ENCODE data around the gene BCAP31. TPM values are rescaled to one million over a fixed set of nuclear protein-coding genes. Genes with fewer than 3 reads are reported as not detected.
"Not testable (repeated sequence)": the region's sequence is repeated elsewhere in the genome, so short reads cannot be mapped to it uniquely, and the experiment has no call there.

The BCAP31 gene
- polyA plus RNA-seq, 3 donors, result 151 to 640 (median 216) TPM

DNA sequence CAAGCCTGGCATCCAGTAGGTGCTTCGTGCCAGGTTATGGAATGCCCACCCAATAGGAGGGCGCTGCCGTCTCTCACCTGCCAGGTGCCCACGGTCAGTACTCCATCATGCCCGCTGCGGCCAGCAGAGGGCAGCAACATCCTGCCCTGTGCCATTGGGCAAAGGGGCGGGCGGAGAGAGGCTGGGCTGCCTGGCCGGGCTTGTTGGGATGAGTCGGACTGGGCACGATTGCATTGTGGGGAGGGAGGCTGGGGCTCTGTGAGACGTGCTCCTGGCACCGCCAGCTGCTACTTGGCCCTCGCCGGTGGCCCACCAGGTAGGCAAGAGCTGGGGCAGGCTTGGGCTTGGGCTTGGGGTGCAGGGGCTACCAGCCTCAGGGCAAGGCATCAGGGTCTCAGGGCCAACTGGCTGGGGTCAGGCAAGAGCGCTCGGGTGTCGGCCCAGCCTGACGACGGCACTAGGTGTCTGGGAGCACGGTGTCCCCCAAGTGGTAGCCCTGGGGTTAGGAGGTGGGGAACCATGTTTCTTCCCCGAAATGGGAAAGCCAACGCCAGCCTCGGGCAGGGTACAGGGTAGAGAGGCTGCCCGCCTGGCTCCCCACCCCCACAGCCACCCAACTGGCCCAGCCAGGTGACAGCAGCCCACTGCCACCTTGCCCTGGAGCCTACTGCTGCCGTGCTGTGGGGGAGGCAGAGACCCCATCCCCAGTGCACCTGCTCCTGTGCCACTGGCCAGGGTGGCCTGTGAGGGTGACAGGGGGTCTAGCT, 40.0 kb upstream of the BCAP31 start, which contains the start of gene PLXNB3:
TSS of gene PLXNB3 (plus strand) at position 261 of the 767 bp plus-strand sequence. CDS start 1,287 bp downstream, outside the sequence.
- H3K27ac ChIP-seq (ENCODE audit: low read depth, low read length), result no peak within 1 kb of the TSS
- 13 to 38% (median 27%) methylated on average over 18 to 26 of the region's 26 CpGs for WGBS, 3 donors

DNA sequence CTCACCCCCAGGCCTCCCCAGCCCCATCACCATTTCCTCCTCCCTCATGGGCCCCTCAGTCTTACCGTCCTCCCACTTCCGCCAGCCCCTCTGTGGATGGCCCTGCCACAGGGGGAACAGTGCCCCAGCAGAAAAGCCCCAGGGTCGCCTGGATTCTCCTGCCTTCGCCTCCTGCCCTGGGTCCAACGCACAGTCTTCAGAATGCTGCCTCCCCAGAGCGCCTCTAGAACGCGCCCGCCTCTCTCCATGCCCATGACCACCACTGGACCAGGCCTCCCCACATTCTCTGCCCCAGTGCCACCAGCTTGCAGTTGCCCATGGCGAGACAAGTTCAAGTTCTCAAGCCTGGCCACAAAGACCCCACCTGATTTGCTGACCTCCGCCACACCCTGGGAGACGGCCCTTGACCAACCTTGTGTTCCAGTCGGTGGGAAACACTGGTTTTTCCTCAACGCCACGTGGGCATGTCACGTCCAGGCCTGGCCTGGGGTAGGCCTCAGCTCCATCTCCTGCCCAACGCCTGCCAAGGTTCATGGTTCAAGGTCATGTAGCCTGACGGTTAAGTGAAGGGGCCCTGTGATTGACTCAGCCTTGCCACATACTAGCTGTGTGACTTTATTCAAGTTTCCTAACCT, 39.2 kb upstream of the BCAP31 start:
- 62 to 84% (median 80%) methylated on average over 14 to 16 of the region's 18 CpGs for WGBS, 3 donors
- H3K27ac ChIP-seq (ENCODE audit: low read depth, low read length), result no peak overlapping the region

DNA sequence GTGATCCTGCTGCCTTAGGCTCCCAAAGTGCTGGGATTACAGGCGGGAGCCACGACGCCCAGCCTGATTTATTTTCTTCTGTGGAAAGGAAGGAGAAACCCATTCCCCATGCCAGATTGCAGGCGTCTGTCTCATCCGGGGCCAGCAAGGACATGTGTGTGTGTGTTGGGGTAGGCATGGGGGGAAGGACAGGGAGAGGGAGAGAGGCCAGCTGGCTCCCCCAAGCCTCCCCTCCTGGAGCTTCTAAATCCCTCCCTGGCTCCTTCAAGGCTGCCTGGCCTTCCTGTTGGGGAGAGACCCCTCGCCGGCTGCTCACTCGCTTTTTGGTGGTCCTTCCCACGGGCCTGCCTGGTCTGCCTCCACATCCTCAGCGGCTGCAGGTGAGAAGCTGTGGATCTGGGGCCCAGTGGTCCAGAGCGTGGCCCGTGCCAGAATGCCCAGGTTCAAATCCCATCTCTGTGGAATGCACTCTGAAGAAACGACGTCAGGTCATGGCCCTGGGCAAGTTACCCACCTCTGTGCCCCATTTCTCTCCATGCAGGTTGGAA, 38.5 kb upstream of the BCAP31 start:
- 87 to 94% (median 91%) methylated on average over 13 to 14 of the region's 14 CpGs for WGBS, 3 donors

DNA sequence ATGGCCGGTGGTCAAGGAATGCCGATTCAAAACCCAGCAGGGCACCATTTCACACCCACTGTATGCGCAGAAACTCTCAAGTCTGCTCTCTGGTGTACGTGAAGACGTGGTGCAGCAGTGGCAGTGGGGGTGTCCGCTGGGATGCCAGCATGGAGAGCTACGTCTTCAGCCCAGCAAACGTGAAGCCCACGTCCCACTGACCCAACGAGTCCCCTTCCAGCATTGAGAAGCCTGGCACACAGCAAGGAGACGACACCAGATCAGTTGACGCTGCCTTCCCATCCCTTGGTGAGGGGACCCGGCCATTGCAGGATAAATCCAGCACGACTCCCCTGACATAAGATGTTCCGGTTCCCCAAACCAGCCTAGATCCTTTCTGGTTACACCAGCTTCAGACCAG, 37.7 kb upstream of the BCAP31 start:
- 81 to 89% (median 83%) methylated on average over 15 of the region's 15 CpGs for WGBS, 3 donors
- no peak overlapping the region for H3K27ac ChIP-seq (ENCODE audit: low read depth, low read length)

More for the DNA sequence above, 38.5 kb upstream of the BCAP31 start:
- no peak overlapping the region for H3K27ac ChIP-seq (ENCODE audit: low read depth, low read length)

DNA sequence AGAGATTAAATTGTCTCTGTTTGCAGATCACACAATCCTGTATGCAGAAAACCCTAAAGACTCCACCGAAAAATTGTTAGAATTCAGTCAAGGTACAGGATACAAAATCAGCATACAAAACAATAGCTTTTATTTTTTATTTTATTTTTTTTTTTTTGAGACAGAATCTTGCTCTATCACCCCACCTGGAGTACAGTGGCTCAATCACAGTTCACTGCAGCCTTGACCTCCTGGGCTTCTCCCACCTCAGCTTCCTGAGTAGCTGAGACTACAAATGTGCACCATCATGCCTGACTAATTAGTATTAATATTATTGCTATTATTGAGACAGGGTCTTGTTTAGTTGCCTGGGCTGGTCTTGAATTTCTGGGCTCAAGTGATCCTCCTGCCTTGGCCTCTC, 30.9 kb upstream of the BCAP31 start:
- 67 to 100% (median 81%) methylated on average over 1 of the region's 1 CpG for WGBS, 3 donors
- H3K27ac ChIP-seq (ENCODE audit: low read depth, low read length), result no peak overlapping the region

DNA sequence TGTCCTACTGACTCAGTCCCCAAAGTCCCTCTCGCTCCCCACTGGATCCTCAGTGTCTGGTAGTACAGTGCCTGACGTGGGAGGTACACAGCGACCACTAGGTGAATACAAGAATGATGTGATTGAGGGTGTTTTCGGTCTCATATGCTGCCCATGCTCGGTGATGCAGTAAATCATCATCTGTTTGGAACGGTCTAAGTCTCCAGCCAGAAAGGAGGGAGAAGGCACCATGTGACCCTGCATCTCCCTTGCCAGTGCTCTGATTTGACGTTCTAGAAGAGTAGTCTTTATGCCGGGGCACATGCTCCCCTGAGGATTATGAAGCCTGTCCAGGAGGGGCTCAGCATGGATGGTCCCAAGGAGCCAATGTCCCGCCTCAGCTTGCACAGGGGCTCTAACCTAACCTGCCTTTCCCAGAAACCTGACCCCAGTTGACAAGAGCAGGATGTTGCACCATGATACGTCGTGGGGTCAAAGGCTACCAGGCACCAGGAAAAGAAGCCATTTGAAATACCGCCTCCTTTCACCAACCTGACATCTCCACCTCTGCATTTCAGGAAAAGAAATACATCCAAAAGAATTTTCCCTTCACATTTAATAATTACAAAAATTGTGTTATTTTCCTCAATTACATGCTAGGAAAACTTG, 26.1 kb upstream of the BCAP31 start:
- 73 to 77% (median 76%) methylated on average over 11 to 12 of the region's 12 CpGs for WGBS, 3 donors

DNA sequence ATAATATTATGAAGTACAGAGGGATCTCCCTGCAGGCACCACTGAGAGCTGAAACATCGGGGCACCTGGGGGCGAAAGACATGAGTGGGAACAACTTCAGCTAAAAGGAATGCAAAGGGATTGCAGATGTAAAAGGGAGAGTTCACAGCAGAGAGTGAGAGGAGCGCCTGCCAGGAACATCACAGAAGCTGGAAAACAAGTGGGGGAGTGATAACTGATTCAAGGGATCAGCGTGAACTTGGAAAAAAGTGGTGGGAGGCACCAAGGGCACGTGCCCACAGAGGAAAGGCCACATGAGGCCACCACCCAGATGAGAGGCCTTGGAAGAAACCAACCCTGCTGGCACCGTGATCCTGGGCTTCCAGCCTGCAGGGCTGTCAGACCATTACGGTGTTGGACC, 24.8 kb upstream of the BCAP31 start:
- WGBS, 3 donors, result 75 to 87% (median 84%) methylated on average over 3 to 7 of the region's 7 CpGs

More for the DNA sequence above, 26.1 kb upstream of the BCAP31 start:
- no peak overlapping the region for H3K27ac ChIP-seq (ENCODE audit: low read depth, low read length)

DNA sequence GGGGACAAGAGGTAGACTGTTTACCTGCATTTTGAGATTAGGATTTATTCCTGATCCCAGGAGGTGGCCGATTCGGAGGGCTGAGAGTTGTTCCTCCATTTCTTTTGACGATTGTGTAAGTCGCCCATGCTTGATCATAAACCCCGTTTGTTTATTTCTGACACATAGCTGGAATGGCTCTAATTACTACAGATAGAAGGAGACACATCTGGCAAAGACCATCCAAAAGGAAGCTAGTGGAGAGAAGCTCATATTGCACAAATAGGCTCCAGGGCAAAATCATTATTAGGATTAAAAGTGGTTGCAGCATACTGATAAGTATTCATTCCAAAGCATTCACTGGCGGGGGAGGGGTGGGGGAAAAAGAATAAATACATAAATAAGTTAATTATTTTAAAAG, 22.8 kb upstream of the BCAP31 start:
- WGBS, 3 donors, result 69 to 78% (median 71%) methylated on average over 6 of the region's 6 CpGs
- H3K27ac ChIP-seq (ENCODE audit: low read depth, low read length), result not testable (repeated sequence)

More for the DNA sequence above, 24.8 kb upstream of the BCAP31 start:
- H3K27ac ChIP-seq (ENCODE audit: low read depth, low read length), result not testable (repeated sequence)

DNA sequence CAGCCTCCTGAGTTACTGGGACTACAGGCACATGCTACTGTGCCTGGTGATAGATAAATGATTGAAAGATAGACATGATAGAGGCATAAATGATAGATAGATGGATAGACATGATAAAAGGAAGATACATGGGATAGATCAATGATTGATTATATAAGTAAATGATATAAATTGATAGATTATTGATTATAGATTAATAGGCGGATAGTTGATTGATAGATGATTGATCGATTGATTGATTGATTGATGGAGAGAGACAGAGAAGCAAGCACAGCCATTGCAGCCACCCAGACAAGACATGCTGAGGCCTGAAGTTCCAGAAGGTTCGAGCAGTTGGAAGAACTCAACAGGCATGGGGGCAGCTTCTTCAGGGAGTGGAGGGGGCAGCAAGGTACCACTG, 22.2 kb upstream of the BCAP31 start:
- 81 to 95% (median 83%) methylated on average over 3 of the region's 3 CpGs for WGBS, 3 donors
- no peak overlapping the region for H3K27ac ChIP-seq (ENCODE audit: low read depth, low read length)

DNA sequence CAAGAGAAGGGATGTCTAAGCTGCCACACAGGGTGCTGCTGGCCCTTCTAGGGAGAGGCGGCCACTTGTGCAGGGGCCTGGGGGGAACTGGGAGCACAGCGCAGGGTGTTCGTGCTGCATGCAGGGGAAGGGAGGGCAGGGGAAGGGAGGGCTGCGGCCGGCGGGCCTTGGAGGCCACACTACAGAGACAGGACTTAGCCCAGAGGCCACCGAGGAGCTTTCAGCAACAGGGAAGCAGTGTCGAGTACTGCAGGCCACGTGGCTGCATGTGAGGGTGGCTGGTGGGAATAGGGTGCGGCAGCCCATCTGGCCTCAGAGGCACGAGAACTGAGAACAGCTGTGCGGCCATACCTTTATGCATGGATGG, 20.9 kb upstream of the BCAP31 start:
- 26 to 62% (median 34%) methylated on average over 7 to 12 of the region's 12 CpGs for WGBS, 3 donors
- H3K27ac ChIP-seq (ENCODE audit: low read depth, low read length), result not testable (repeated sequence)

DNA sequence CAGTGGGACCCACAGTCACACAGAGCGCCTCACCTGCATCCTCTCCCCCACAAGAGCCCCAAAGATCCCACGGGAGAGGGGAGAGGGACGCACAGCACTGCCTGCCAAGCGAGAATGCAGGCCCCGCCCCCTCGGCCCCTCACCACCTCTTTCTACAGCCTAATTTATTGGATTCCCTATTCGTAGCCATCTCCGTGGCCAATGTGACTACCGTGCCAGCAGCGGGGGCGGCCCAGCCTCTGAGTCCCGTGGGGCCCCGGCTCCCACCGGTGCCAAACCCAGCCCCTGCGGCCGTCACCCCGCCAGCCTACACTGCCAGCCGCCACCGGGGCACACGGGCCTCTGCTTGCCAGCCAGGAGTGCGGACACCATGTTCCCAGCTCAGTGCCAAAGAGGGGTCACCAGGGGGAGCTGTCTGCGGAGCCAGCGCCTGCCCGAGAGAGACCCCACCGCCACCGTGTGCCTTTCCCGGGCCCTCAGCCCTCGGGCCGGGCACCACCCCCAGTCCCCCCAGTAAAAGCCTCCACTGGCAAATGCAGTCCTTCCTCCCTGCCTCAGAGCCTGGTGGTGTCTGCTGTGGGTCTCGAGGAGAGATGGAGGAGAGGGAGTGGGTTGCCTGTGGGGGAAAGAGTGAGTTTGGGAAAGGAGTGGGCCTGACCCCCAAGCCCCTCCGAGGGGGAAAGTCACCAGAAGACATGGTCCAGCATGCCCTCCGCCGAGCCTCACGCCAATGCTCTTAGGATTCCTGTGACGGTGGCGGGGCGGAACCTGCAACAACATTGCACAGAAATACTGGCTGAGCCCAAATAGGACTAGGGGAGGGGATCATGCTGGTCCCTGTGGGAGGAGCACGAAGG, 20.3 kb upstream of the BCAP31 start:
- H3K27ac ChIP-seq (ENCODE audit: low read depth, low read length), result no peak overlapping the region
- WGBS, 3 donors, result 16 to 28% (median 20%) methylated on average over 22 to 38 of the region's 38 CpGs

DNA sequence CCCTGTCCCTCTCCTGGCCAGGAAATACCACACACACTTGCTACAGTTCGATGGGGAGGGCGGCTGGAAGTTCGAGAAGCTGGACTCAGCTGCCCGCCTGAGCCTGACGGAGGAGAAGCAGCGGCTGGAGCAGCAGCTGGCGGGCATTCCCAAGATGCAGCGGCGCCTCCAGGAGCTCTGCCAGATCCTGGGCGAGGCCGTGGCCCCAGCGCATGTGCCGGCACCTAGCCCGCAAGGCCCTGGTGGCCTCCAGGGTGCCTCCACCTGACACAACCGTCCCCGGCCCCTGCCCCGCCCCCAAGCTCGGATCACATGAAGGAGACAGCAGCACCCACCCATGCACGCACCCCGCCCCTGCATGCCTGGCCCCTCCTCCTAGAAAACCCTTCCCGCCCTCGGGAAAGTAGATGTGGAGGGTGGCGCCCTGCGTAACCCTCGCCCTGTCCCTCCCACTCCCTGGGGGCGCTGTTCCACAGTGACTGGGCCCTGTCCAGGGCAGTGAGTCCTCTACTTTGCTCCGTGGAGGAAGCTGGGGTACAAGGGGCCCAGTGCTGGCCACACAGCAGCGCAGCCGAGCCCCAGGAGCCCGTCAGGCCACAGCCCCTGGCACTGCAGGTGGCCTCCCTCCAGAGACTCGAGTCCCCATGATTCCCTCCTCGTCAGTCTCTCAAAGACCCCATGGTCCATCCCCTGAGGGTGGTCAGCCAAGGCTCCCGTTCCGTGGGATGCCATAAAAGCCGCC, 19.5 kb upstream of the BCAP31 start:
- WGBS, 3 donors, result 38 to 58% (median 51%) methylated on average over 9 to 30 of the region's 35 CpGs
- not testable (repeated sequence) for H3K27ac ChIP-seq (ENCODE audit: low read depth, low read length)

DNA sequence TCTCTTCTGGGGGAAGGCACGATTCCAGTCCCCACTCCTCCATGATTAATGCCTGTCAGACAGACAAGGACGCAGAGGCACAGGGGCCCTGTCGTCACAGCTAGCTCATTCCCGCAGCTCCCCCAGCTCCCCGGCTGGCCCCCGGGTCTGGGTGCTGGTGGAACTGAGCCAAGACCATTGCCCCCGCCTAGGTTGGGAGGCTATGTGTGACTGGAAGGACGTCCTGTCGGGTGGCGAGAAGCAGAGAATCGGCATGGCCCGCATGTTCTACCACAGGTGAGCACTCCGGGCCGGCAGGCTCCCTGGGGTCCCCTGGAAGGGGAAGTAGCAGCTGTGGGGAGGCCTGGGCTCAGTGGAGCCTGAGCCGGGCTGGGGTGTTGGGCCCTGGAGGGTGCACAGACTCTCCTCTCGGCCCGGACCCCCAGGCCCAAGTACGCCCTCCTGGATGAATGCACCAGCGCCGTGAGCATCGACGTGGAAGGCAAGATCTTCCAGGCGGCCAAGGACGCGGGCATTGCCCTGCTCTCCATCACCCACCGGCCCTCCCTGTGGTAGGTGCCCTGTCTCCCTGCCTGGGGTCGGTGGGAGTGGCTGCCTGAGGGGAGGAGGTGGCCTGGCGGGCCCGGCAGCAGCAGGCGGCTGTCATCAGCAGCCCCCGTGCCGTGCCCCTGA, 18.7 kb upstream of the BCAP31 start:
- 69 to 76% (median 76%) methylated on average over 12 to 32 of the region's 32 CpGs for WGBS, 3 donors
- not testable (repeated sequence) for H3K27ac ChIP-seq (ENCODE audit: low read depth, low read length)

DNA sequence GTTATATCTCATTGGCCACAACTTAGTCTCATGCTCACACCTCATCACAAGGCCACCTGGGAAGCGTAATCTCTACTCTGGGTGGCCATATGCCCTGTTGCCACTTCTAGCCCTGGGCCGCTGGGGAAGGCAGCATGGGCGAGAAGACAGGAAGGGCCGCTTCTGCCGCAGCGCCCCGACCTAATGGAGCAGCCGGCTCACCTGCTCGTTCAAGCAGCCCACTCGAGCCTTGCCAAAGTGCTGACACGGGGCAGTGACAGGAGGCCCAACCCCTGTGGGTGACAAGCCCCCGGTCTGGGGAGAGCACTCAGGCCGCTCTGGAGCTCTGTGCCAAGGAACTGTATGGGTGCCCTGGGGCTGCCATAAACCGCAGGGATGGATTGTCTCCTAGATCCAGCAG, 17.9 kb upstream of the BCAP31 start:
- WGBS, 3 donors, result 95 to 100% (median 96%) methylated on average over 6 to 14 of the region's 14 CpGs
- not testable (repeated sequence) for H3K27ac ChIP-seq (ENCODE audit: low read depth, low read length)

DNA sequence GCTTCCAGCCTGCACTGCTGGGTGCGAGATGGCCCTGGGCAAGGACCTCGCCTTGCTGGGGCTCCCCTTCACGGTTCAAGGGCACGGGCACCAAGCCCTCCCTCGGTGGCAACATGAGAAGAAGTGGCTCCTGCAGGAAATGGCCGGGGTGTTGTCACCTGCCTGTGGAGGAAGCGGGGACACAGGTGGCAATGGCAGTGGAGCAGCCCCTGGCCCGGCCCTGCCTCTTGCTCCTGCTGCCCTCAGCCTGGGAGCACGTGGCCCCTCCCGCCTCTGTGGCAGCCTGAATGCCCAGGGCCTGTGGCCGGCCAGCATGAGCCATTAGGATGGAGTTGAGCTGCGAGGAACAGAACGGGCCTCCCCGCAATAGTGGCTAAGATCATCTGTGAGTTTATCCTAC, 17.3 kb upstream of the BCAP31 start:
- 71 to 86% (median 81%) methylated on average over 10 to 14 of the region's 14 CpGs for WGBS, 3 donors

DNA sequence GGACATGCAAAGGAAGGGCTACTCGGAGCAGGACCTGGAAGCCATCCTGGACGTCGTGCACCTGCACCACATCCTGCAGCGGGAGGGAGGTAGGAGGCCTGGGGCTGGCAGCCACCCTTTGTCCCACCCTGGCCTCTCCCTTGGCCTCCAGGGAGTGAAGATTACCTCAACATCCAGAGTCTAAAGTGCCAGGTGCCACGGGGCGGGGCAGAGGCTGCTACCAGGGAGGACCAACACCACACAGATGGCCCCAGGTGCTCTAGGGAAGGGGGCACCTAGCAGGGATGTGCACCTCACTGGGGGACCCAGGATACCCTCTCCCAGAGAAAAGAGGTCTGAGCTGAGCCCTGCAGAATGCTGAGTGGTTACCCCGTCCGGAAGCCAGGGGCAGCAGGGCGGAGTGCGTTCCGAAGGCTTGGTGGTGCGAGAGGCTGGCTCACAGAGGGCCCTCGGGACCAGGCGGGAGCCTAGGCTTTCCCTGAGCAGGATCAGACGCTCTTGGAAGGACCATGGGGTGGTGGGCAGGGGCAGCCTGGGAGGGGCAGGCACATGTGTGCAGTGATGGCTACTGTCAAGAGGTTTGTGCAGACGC, 16.5 kb upstream of the BCAP31 start:
- no peak overlapping the region for H3K27ac ChIP-seq (ENCODE audit: low read depth, low read length)
- 86 to 94% (median 87%) methylated on average over 3 to 16 of the region's 16 CpGs for WGBS, 3 donors

More for the DNA sequence above, 17.3 kb upstream of the BCAP31 start:
- H3K27ac ChIP-seq (ENCODE audit: low read depth, low read length), result no peak overlapping the region
